Heart left ventricle (tissue), 13 donors: ENCODE measurements around the gene MOGAT1.

ENCODE experiments used
- POLR2A ChIP-seq, 2 donors: fragments of 450-650 bp; IDR thresholded peaks; one replicate each; pipeline ENCODE4 v1.6.1; 2017; ENCODE audit warnings: antibody characterized with exemption in 2 of 2, mild to moderate bottlenecking in 2 of 2, moderate library complexity in 2 of 2
- TF ChIP-seq, protein P1 (sequence below), 12 donors: fragments of 200-600 bp; sonication (generic) in 4 of 12; IDR thresholded peaks; one replicate each; pipeline versions ENCODE4 v1.5.0 to v1.8.0; 2018 to 2022; ENCODE audit warnings: antibody characterized with exemption in 12 of 12, mild to moderate bottlenecking in 5 of 12
- donor health status: ischemic (EF 13 %, LVEDD 7.1; RV severe dilation, severe dysfunction).
- donor health status: DM: no; HTN: yes; CAD: no.
- donor health status: DM: no; HTN: no; CAD: no.
- donor health status: ischemic (EF 25% LVEDD 6.9; RV normal size, moderate dysfunction).
- donor health status: ischemic (EF 25% LVEDD 5.7; RV mildly dilated, moderate dysfunction).
- donor health status: ischemic (EF 35%, LVEDD 5.7; RV mildly dilated, moderate dysfunction).
- donor health status: nonischemic (EF 11% LVEDD 7.7; RV severe dilation, severe dysfunction).
- donor health status: DM: yes; HTN: yes; CAD: no.
- donor health status: PGD.
- donor health status: ischemic (EF 29% LVEDD 5.4; RV normal size, mild dysfunction).
- donor health status: nonischemic (EF 23%, LVEDD 6.1; RV moderate dilation, normal function).

DNA sequence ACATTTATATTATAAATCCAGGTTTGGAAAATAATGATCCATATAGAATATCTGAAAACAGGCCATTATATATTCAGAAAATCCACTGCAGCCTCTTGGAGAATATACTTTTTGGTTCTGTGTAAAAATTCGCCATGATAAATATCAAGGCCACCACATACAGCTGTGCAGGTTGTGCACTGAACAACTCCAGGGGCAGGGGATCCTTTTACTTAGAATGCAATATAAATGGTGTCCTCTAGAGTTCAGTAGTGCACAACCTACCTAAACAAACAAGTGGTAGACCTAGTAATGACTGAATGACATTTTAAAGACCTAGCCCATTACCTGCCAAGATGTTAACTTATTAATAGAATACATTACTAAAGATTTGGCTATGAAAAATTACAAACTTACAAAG is 22.4 kb downstream of the MOGAT1 start:
- TF ChIP-seq, protein P1, sequence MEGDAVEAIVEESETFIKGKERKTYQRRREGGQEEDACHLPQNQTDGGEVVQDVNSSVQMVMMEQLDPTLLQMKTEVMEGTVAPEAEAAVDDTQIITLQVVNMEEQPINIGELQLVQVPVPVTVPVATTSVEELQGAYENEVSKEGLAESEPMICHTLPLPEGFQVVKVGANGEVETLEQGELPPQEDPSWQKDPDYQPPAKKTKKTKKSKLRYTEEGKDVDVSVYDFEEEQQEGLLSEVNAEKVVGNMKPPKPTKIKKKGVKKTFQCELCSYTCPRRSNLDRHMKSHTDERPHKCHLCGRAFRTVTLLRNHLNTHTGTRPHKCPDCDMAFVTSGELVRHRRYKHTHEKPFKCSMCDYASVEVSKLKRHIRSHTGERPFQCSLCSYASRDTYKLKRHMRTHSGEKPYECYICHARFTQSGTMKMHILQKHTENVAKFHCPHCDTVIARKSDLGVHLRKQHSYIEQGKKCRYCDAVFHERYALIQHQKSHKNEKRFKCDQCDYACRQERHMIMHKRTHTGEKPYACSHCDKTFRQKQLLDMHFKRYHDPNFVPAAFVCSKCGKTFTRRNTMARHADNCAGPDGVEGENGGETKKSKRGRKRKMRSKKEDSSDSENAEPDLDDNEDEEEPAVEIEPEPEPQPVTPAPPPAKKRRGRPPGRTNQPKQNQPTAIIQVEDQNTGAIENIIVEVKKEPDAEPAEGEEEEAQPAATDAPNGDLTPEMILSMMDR (IDR thresholded peaks at IDR 0.05), result peak in 4 of 12 donors; percentile 5 to 21 (median 16)
- TF ChIP-seq POLR2A (IDR thresholded peaks at IDR 0.05), result no peak
